Stimulated activated CD8-positive, alpha-beta memory T cell treated with anti-CD3 and anti-CD28 coated beads, Interleukin-12 subunit alpha, Interleukin-12 subunit beta, amount 100 ng/mL, for 24 hours (primary cell): Measurements from ENCODE around the gene CGN.

ENCODE experiments used
- DNase-seq: peaks from one replicate; pipeline ENCODE4 v3.0.0-alpha.2; 2020; ENCODE audit errors: extremely low read depth

The CGN gene

GRCh38 chr1:151526735-151527525 is 15.7 kb downstream of the CGN start:
- DNase-seq: no peak

- DNase-seq: no peak
Observed at GRCh38 chr1:151529211-151529702, 18.1 kb downstream of the CGN start.

GRCh38 chr1:151529781-151530180 is 18.6 kb downstream of the CGN start:
- no peak for DNase-seq

- no peak for DNase-seq
Observed at GRCh38 chr1:151530461-151530860, 19.3 kb downstream of the CGN start.

- DNase-seq: no peak
Observed at GRCh38 chr1:151533870-151534269, 22.7 kb downstream of the CGN start.

- no peak for DNase-seq
Observed at GRCh38 chr1:151534662-151535278, 23.6 kb downstream of the CGN start.

- DNase-seq: no peak
Observed at GRCh38 chr1:151535326-151536271, 24.4 kb downstream of the CGN start.

GRCh38 chr1:151536499-151536898 is 25.3 kb downstream of the CGN start:
- no peak for DNase-seq

GRCh38 chr1:151537112-151537511 is 25.9 kb downstream of the CGN start:
- no peak for DNase-seq

- DNase-seq: no peak
Observed at GRCh38 chr1:151539321-151540020, 28.3 kb downstream of the CGN start.

GRCh38 chr1:151540021-151540981 is 29.1 kb downstream of the CGN start, which contains the start of gene TUFT1:
Gene TUFT1 (plus strand): TSS chr1:151540309. CDS start chr1:151540367, 58 bp downstream.
- DNase-seq: peak; percentile 82

- DNase-seq: no peak
Observed at GRCh38 chr1:151540982-151541377, 29.8 kb downstream of the CGN start.

GRCh38 chr1:151541752-151542151 is 30.6 kb downstream of the CGN start:
- DNase-seq: no peak

- DNase-seq: no peak
Observed at GRCh38 chr1:151542710-151543129, 31.5 kb downstream of the CGN start.

GRCh38 chr1:151545542-151545941 is 34.4 kb downstream of the CGN start:
- DNase-seq: no peak

- no peak for DNase-seq
Observed at GRCh38 chr1:151546011-151546925, 35.1 kb downstream of the CGN start.

- no peak for DNase-seq
Observed at GRCh38 chr1:151547119-151547899, 36.1 kb downstream of the CGN start.

- no peak for DNase-seq
Observed at GRCh38 chr1:151547900-151548230, 36.7 kb downstream of the CGN start.
